AML-193 (cell line): ENCODE results near the gene AMIGO2.
"Not testable (repeated sequence)": the region's sequence is repeated elsewhere in the genome, so short reads cannot be mapped to it uniquely, and the experiment has no call there.

Experiments
- DNase-seq, 2 experiments: peaks; one replicate each; lab custom pipeline; 2025; lab: John Stamatoyannopoulos, UW

Gene AMIGO2

GRCh38 chr12:47074757-47075156, 5.0 kb downstream of the AMIGO2 start:
- no peak for DNase-seq

- DNase-seq, result no peak
These were observed 5.8 kb downstream of the AMIGO2 start for GRCh38 chr12:47073951-47074350.

GRCh38 chr12:47071241-47071852, 8.4 kb downstream of the AMIGO2 start:
- peak; percentile 18 to 49 for DNase-seq

- no peak for DNase-seq
These were observed 9.4 kb downstream of the AMIGO2 start for GRCh38 chr12:47070310-47070709.

- no peak for DNase-seq
These were observed 11.2 kb downstream of the AMIGO2 start for GRCh38 chr12:47068539-47068938.

- no peak for DNase-seq
These were observed 11.9 kb downstream of the AMIGO2 start for GRCh38 chr12:47067771-47068431.

- no peak for DNase-seq
These were observed 12.6 kb downstream of the AMIGO2 start for GRCh38 chr12:47067176-47067575.

GRCh38 chr12:47066278-47067025, 13.3 kb downstream of the AMIGO2 start:
- DNase-seq, result no peak

- DNase-seq, result no peak
These were observed 14.2 kb downstream of the AMIGO2 start for GRCh38 chr12:47065546-47065945.

- DNase-seq, result not testable (repeated sequence)
These were observed 21.1 kb downstream of the AMIGO2 start for GRCh38 chr12:47058640-47059039.

- not testable (repeated sequence) for DNase-seq
These were observed 22.8 kb downstream of the AMIGO2 start for GRCh38 chr12:47056944-47057343.

GRCh38 chr12:47055856-47056255, 23.9 kb downstream of the AMIGO2 start:
- DNase-seq, result not testable (repeated sequence)

GRCh38 chr12:47054659-47055058, 25.1 kb downstream of the AMIGO2 start:
- DNase-seq, result no peak

- no peak for DNase-seq
These were observed 25.8 kb downstream of the AMIGO2 start for GRCh38 chr12:47053961-47054360.

- no peak for DNase-seq
These were observed 27.5 kb downstream of the AMIGO2 start for GRCh38 chr12:47052274-47052673.

GRCh38 chr12:47051291-47051690, 28.5 kb downstream of the AMIGO2 start:
- not testable (repeated sequence) for DNase-seq

GRCh38 chr12:47048541-47048940, 31.2 kb downstream of the AMIGO2 start:
- DNase-seq, result no peak

- no peak for DNase-seq
These were observed 38.4 kb downstream of the AMIGO2 start for GRCh38 chr12:47041327-47041726.

- no peak for DNase-seq
These were observed 40.0 kb downstream of the AMIGO2 start for GRCh38 chr12:47039756-47040155.

GRCh38 chr12:47039079-47039478, 40.7 kb downstream of the AMIGO2 start:
- no peak for DNase-seq

- no peak for DNase-seq
These were observed 41.5 kb downstream of the AMIGO2 start for GRCh38 chr12:47038270-47038748.

- DNase-seq, result no peak
These were observed 44.3 kb downstream of the AMIGO2 start for GRCh38 chr12:47035484-47035883.

GRCh38 chr12:47034661-47035060, 45.1 kb downstream of the AMIGO2 start:
- no peak for DNase-seq
